IgD-negative memory B cell (primary cell): ENCODE results near the gene CDCA8. TPM values are rescaled to one million over a fixed set of nuclear protein-coding genes. Genes with fewer than 3 reads are reported as not detected.
"Not testable (repeated sequence)": the region's sequence is repeated elsewhere in the genome, so short reads cannot be mapped to it uniquely, and the experiment has no call there.

Experiments
- H3K27ac Mint-ChIP-seq, 3 donors: one replicate each; pipeline ENCODE4 v1.8.0; 2020 to 2022; ENCODE audit warnings: mild to moderate bottlenecking in 3 of 3, mixed read lengths in 3 of 3, moderate library complexity in 1 of 3
- H3K27me3 Mint-ChIP-seq: one replicate; pipeline ENCODE4 v1.8.0; 2021; ENCODE audit warnings: mixed read lengths
- H3K36me3 Mint-ChIP-seq: one replicate; pipeline ENCODE4 v1.8.0; 2020; ENCODE audit warnings: mild to moderate bottlenecking, mixed read lengths
- H3K4me1 Mint-ChIP-seq, 3 donors: one replicate each; pipeline ENCODE4 v1.8.0; 2020 to 2022; ENCODE audit warnings: mixed read lengths in 3 of 3, mild to moderate bottlenecking in 1 of 3
- H3K4me3 Mint-ChIP-seq, 4 donors: one replicate each; pipeline ENCODE4 v1.8.0; 2020 to 2022; ENCODE audit warnings: mild to moderate bottlenecking in 4 of 4, mixed read lengths in 4 of 4, moderate library complexity in 3 of 4
- H3K9me3 Mint-ChIP-seq, 3 donors: one replicate each; pipeline ENCODE4 v1.8.0; 2020 to 2021; ENCODE audit warnings: mixed read lengths in 3 of 3, mild to moderate bottlenecking in 1 of 3
- polyA plus RNA-seq: library from polyadenylated mRNA; unstranded; fragments of 300-500 nt; fragmentation: Illumina TruSeq; gene quantifications from one replicate; pipeline ENCODE4 v1.2.3, GENCODE V29; 2021

The CDCA8 gene
- polyA plus RNA-seq, 1 donor from 2014 or later = 1.4 TPM

DNA sequence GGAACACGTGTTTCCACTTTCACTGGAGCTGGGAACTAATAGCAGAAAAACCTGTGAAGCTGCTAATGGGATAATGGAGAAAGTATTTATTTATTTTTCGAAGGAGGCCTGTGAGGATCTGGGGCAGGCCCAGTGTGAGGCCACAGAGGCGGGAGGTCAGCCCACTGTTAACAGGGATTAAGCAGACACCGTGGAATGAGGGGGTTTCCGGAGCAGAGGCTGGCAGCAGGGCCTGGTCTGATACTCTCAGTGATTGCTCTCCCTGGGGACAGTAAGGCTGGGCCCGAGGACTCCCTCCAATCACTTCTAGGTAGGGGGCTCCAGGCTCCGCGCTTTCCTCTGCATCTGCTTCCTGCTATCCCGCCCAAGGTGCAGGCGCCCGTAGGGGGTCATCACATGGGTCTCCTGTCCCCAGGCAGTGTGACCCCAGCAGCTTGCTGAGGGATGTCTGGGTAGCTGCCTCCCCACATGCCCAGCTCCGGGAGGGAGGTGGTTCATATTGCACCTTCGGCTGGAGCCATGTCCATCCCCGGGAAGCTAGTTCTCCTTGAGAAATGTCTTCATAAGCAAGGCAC, 28.8 kb upstream of the CDCA8 start:
- Mint-ChIP-seq H3K4me3 (no peak overlapping the region), H3K27ac (no peak overlapping the region), H3K4me1 (peaks cover 0 to 2% (median 0%) of the 10 kb centered on the region in 3 donors), H3K9me3 (no peaks in the 10 kb centered on the region), H3K27me3 (no peaks in the 10 kb centered on the region), H3K36me3 (no peaks in the 10 kb centered on the region)

DNA sequence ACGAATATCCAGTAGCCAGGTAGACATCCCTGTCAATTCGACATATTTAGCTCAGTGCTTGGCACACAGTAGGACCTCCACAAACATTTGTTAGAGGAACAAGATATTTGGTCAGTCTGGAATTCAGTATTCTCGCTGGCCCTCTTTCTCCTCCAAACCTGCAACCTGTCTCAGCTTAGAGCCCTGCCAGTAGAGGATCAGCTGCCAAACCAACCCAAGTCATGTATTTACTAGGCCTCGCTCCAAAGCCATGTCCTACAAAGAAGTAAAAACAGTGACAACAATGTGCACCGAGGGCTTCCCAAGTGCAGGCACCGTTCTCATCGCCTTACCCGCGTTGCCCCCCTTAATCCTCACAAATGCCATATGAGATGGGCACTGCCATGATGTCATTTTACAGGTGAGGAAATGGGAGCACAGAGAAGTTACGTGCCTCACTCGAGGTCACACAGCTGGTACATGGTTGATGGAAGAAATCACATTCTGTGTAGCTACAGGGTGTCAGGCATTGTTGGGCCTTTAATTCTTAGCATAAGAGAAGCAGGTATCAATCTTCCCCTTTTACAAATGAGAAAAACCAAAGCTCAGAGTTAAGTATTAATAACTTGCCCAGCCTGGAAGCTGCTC, 26.0 kb upstream of the CDCA8 start:
- no peak overlapping the region for H3K4me3 Mint-ChIP-seq
- H3K36me3 Mint-ChIP-seq = no peaks in the 10 kb centered on the region
- peak overlapping the region in 1 of 3 donors; percentile 47 for H3K27ac Mint-ChIP-seq

DNA sequence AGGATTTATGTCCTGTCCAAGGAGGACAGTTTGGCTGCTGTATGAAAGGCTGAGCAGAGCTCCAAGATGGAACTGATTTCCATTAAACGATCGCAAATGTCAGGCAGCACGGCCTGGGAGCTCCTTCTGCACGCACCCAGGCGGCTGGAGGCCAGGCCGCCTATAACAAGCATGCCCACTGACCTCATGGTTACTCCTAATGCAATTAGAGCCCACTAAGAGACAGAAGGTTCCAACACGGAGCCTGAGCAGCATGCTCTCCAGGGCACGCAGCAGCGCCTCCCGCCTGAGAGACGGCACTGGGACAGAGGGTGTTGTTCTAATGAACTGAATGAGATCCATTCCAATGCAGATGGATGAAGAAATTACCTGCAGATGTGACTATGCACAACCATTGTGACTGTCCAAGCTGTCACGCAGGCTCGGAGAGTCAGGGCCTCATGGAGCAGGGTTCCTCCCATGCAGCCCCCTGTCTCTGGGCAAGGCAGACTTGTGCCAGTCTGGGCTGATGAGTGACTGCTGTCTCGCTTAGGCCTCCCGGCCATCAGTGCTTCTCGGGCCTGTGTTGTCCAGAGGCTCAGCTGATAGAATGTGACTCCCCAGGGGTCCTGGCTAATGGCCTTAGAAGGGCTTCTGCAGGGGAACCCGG, 25.2 kb upstream of the CDCA8 start:
- Mint-ChIP-seq H3K9me3 (no peaks in the 10 kb centered on the region), H3K4me1 (peaks cover 0 to 3% (median 0%) of the 10 kb centered on the region in 3 donors), H3K27ac (peak overlapping the region in 1 of 3 donors; percentile 47)

More for the DNA sequence above, 26.0 kb upstream of the CDCA8 start:
- Mint-ChIP-seq H3K4me1 (peaks cover 0 to 2% (median 0%) of the 10 kb centered on the region in 3 donors), H3K9me3 (no peaks in the 10 kb centered on the region), H3K27me3 (no peaks in the 10 kb centered on the region)

DNA sequence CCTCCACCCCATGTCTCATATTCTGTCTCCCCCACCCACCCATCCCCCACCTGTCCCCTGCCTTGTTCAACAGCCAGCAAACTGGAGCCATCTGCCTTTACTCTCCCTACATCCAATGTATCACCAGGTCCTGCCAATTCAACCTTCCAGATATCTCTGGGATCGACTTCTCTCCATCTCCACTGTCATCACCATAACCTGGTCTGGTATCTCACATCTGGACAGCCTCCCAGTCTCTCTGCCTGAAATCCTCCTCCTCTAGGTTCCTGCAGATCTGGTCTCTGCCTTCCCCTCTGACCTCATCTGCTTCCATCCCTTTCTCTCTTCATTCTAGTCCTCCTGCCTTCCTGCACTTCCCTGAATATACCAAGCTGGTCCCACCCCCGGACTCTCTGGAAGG, 22.2 kb upstream of the CDCA8 start:
- Mint-ChIP-seq H3K27ac (no peak overlapping the region), H3K4me3 (no peak overlapping the region), H3K9me3 (no peaks in the 10 kb centered on the region), H3K36me3 (no peaks in the 10 kb centered on the region), H3K4me1 (peaks cover 0 to 4% (median 1%) of the 10 kb centered on the region in 3 donors), H3K27me3 (no peaks in the 10 kb centered on the region)

More for the DNA sequence above, 25.2 kb upstream of the CDCA8 start:
- Mint-ChIP-seq H3K27me3 (no peaks in the 10 kb centered on the region), H3K4me3 (no peak overlapping the region), H3K36me3 (no peaks in the 10 kb centered on the region)

DNA sequence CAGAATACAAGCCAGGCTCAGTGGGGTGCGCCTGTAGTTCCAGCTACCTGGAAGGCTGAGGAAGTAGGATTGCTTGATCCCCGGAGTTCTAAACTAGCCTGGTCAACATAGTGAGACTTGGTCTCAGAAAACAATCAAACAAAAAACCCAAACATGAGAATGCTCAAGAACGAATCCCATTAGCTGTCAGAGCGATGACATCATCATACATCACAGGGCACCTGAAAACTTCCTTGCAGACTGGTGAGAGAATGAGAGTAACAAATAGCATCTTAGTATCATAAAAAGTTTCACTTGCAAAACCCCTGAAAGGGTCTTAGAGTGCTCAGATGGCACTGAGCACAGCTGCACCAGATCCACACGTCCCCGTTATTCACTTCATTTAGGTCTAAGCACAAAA, 21.1 kb upstream of the CDCA8 start:
- Mint-ChIP-seq H3K27me3 (no peaks in the 10 kb centered on the region), H3K4me3 (no peak overlapping the region), H3K36me3 (no peaks in the 10 kb centered on the region), H3K4me1 (peaks cover 3 to 14% (median 10%) of the 10 kb centered on the region in 3 donors), H3K27ac (no peak overlapping the region), H3K9me3 (no peaks in the 10 kb centered on the region)

- Mint-ChIP-seq H3K27ac (no peak overlapping the region), H3K27me3 (no peaks in the 10 kb centered on the region), H3K36me3 (no peaks in the 10 kb centered on the region), H3K9me3 (no peaks in the 10 kb centered on the region), H3K4me1 (peaks cover 9 to 20% (median 18%) of the 10 kb centered on the region in 3 donors), H3K4me3 (no peak overlapping the region)
Observed at GRCh38 chr1:37672136-37672870, 20.0 kb upstream of the CDCA8 start.

DNA sequence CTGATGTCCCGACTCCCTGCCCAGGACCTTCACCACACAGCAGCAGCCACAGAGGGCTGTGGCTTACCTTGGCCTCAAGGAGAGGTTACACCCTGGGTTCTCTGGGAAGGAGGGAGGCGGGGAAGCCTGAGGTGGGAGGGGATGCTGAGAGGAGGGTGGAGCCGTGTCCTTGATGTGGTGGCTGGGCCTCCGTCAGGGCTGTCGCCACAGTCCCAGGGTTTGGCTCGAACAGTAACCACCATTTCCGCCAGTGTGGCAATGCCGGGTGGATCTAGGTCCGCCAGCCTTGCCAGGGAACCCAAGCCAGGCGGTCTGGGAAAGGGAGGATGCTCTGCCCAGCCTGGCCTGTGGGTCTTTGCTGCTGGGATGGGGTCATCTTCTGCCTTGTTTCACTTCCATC, 18.4 kb upstream of the CDCA8 start:
- H3K36me3 Mint-ChIP-seq = peaks cover 3% of the 10 kb centered on the region
- no peak overlapping the region for H3K4me3 Mint-ChIP-seq
- peaks cover 9 to 20% (median 18%) of the 10 kb centered on the region in 3 donors for H3K4me1 Mint-ChIP-seq
- H3K27me3 Mint-ChIP-seq = no peaks in the 10 kb centered on the region
- no peak overlapping the region for H3K27ac Mint-ChIP-seq
- H3K9me3 Mint-ChIP-seq = no peaks in the 10 kb centered on the region

DNA sequence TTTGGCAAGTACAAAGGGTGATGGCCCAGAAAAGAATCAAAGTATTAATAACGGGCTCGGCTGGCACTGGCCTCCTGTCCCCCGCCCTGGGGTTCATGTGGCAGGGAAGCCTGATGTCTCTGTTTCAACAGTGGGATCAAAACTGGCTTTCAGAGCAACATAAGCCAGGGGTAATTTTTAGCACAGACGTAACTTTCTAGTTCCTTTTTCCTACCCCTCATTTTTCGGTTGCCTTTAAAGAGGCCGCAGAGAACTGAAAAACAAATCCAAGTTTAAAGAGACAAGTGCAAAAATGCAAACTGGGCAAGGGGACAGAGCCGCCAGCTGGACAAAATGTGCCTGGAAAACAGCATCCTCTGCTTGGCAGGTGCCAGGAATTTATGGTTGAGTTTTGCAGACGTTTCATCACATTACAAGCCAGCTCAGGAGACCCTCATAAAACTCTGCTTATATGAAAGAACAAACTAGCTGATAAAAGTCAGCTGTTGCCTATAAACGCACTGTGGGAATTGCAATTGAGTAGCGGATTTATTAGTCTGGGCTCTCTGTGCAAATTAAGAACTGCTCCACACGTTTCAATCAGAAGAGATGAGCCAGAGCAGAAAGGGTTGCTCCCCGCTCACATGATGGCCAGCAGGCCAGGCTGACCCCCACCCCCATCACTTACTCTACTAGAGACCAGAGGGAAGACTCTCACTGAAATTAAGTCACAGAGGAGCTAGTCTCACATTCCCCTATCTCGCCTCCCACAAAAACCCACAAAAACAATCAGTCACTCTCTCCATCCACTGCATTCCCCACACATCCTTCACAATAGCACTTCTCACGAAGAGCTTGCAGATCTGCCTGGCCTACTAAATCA, 15.8 kb upstream of the CDCA8 start:
- Mint-ChIP-seq H3K27me3 (no peaks in the 10 kb centered on the region), H3K4me1 (peaks cover 9 to 19% (median 18%) of the 10 kb centered on the region in 3 donors), H3K4me3 (peak overlapping the region in 2 of 4 donors; percentile 53 to 82), H3K9me3 (no peaks in the 10 kb centered on the region), H3K27ac (peak overlapping the region; percentile 36 to 82 (median 81)), H3K36me3 (peaks cover 6% of the 10 kb centered on the region)

DNA sequence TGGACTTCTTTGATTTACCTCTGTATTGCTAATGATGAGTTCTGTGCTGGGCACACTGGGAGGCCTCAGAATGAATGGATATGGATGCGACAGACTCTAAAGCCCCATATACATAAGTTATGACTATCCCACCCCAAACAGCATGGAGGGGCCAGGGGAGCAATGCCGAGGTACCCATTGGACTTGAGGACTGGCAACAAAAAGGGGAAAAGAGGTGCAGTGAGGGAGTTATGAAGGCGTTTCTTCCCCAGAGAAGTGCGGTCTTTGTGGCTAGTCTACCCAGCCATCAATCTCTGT, 15.2 kb upstream of the CDCA8 start:
- Mint-ChIP-seq H3K27me3 (no peaks in the 10 kb centered on the region), H3K4me1 (peaks cover 9 to 20% (median 19%) of the 10 kb centered on the region in 3 donors), H3K9me3 (no peaks in the 10 kb centered on the region), H3K27ac (peak overlapping the region in 1 of 3 donors; percentile 82), H3K4me3 (no peak overlapping the region), H3K36me3 (peaks cover 6% of the 10 kb centered on the region)

- Mint-ChIP-seq H3K27me3 (no peaks in the 10 kb centered on the region), H3K9me3 (no peaks in the 10 kb centered on the region), H3K4me1 (peaks cover 9 to 22% (median 21%) of the 10 kb centered on the region in 3 donors), H3K36me3 (peaks cover 6% of the 10 kb centered on the region), H3K4me3 (no peak overlapping the region), H3K27ac (no peak overlapping the region)
Observed at GRCh38 chr1:37677808-37678207, 14.5 kb upstream of the CDCA8 start.

DNA sequence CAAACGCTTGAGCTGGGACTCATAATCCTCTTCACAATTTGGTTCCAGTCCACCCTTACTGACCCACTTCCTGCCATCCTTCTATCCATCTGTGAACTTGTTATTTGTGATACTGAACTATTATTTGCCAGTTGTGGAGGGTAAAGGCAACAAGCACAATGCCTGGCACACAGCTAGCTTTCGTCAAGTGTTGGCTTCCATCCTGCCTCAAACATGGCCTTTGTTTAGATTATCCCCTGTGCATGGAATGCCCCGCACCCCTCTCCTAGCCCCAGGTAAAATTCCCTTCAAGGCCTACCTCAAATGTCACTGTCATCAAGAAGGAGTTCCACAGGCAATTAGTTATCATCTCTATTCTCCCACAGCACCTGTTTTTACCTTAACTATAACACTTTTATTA, 11.4 kb upstream of the CDCA8 start:
- peaks cover 8% of the 10 kb centered on the region for H3K36me3 Mint-ChIP-seq
- H3K27me3 Mint-ChIP-seq = no peaks in the 10 kb centered on the region

GRCh38 chr1:37682334-37682987, 9.9 kb upstream of the CDCA8 start:
- Mint-ChIP-seq H3K4me1 (peaks cover 0 to 8% (median 3%) of the 10 kb centered on the region in 3 donors), H3K9me3 (no peaks in the 10 kb centered on the region), H3K36me3 (peaks cover 8% of the 10 kb centered on the region), H3K27ac (peak overlapping the region in 2 of 3 donors; percentile 44 to 57), H3K27me3 (no peaks in the 10 kb centered on the region), H3K4me3 (no peak overlapping the region)

More for the DNA sequence above, 11.4 kb upstream of the CDCA8 start:
- Mint-ChIP-seq H3K4me1 (peaks cover 9 to 16% (median 15%) of the 10 kb centered on the region in 3 donors), H3K27ac (no peak overlapping the region), H3K9me3 (no peaks in the 10 kb centered on the region), H3K4me3 (no peak overlapping the region)

DNA sequence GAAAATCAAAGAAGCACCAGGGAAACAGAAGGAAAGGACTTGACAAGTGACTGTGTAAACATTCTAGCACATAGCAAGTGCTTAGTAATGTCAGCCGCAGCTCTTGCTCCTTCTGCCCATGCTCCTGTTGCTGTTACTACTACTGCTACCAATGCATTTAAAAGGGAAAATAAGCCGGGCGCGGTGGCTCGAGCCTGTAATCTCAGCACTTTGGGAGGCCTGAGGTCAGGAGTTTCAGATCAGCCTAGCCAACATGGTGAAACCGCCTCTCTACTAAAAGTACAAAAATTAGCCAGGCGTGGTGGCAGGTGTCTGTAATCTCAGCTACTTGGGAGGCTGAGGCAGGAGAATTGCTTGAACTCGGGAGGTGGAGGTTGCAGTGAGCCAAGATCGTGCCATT, 8.1 kb upstream of the CDCA8 start:
- not testable (repeated sequence) for H3K27ac Mint-ChIP-seq, H3K36me3 Mint-ChIP-seq, H3K4me3 Mint-ChIP-seq, H3K27me3 Mint-ChIP-seq, H3K9me3 Mint-ChIP-seq
- H3K4me1 Mint-ChIP-seq = peaks cover 2 to 19% (median 10%) of the 10 kb centered on the region in 3 donors

DNA sequence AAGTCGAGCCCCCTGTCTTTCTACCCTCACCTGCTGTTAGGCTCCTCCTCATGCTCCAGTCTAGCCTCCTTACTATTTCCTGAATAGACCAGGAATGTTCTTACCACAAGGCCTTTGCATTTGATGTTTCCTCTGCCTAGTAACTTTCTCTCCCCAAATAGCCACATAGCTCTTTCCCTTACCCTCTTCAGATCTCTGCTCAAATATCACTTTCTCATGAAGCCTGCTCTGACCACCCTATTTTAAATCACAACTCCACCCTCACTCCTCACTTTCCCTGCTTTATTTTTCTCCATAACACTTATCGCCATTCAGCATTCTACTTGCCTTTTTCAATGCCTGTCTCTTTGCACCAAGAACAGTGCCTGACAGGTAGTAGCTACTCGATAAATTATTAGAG, 6.6 kb upstream of the CDCA8 start:
- H3K4me3 Mint-ChIP-seq = no peak overlapping the region
- no peaks in the 10 kb centered on the region for H3K27me3 Mint-ChIP-seq
- peaks cover 13 to 30% (median 22%) of the 10 kb centered on the region in 3 donors for H3K4me1 Mint-ChIP-seq
- H3K36me3 Mint-ChIP-seq = peaks cover 4% of the 10 kb centered on the region
- H3K27ac Mint-ChIP-seq = peak overlapping the region in 1 of 3 donors; percentile 30
- no peaks in the 10 kb centered on the region for H3K9me3 Mint-ChIP-seq
